ENCODE measurements around the gene PIGZ. TPM values are rescaled to one million over a fixed set of nuclear protein-coding genes. Genes with fewer than 3 reads are reported as not detected.

The PIGZ gene
- total and polyA plus RNA-seq, 2 experiments from 2014 or later, result 3.9 to 7.6 TPM

DNA sequence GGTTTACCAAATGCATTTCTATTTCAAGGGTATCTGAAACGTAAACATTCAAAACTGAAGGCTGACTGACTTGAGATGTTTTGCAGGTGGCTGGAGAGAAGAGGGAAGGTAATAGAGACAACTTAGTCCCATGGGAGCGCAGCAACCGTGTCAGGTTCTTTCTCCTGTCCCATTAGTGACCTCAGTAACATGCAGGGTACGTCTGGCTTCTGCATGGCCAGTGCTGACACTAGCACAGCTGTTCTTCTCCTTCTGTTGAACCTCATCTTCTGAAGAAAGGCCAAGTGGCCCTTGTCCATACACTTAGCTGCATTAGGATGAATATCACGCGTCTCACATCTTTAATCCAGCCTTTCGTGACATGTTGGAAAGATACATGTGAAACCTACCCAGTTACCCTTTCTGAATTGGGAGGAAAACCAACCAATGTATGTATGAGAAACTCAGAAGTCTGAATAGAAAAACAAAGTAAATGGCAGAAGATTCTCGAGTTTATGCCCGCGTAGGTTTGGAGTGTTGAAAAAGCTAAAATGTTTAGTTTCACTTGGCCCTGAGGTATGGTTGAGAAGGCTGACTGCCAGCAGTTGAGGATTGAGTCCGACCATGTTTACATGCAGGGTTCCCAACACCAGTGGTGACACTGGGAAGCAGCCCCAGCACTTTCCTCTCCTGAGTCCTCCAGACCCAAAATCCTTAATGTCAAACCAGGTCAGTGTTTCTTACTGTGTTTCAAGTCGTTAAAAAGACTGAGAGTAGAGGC, 36.6 kb downstream of the PIGZ start:
- in situ Hi-C loops (cut with MboI), result no loop called here
- 91 to 92% methylated on average over 12 of the region's 12 CpGs for WGBS, 2 experiments (ENCODE audit: low coverage in 1 of 2, low lambda C conversion rate in 2 of 2, missing lambda C conversion rate in 2 of 2)
- Histone ChIP-seq H3K4me1 (ENCODE audit: insufficient read depth) (no peaks in the 10 kb centered on the region), H2AFZ (no peak overlapping the region), H3K9ac (no peak overlapping the region), H3K4me3 (no peak overlapping the region), H3K79me2 (ENCODE audit: insufficient read depth) (peaks cover 14% of the 10 kb centered on the region), H3K27me3 (replicated peaks; ENCODE audit: insufficient read depth) (no peaks in the 10 kb centered on the region), H3K36me3 (ENCODE audit: low read depth) (peaks cover 51% of the 10 kb centered on the region), H3K9me2 (ENCODE audit: insufficient read depth) (no peaks in the 10 kb centered on the region), H3K9me3 (ENCODE audit: low read depth) (no peaks in the 10 kb centered on the region), H3K4me2 (ENCODE audit: unreplicated experiment) (no peak overlapping the region), H3K27ac (no peak overlapping the region), H3F3A (ENCODE audit: insufficient read depth) (peaks cover 41% of the 10 kb centered on the region), H4K20me1 (ENCODE audit: insufficient read depth) (no peaks in the 10 kb centered on the region)
- no peak for DNase-seq
- TF ChIP-seq EZH2 (IDR thresholded peaks at IDR 0.05; ENCODE audit: insufficient read depth, poor library complexity, severe bottlenecking), result no peak
- no peak for TF ChIP-seq EZH2phosphoT487 (IDR thresholded peaks at IDR 0.05; ENCODE audit: insufficient read depth, low read depth)

DNA sequence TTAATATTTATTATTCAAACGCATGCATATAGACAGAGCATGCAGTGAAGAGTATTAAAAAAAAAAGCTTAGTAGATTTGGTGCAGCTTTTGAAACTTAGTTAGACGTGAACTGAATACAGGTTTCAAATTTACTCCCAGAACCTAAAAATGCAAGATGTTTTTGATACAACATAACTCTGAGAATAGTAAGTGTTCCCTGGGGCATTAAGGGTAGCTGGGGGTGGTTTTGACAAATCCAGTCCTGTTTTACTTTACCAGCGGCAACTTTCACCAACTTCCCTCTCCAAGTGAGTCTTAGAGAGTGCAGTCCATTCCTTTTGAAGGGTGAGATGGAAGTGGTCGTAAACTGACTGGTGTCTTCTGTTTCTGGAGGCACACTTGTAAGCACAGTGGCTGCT, 37.5 kb downstream of the PIGZ start:
- Histone ChIP-seq H3K36me3 (ENCODE audit: low read depth) (peaks cover 42% of the 10 kb centered on the region), H3K9ac (no peak overlapping the region), H2AFZ (no peak overlapping the region), H3K9me3 (ENCODE audit: low read depth) (no peaks in the 10 kb centered on the region), H3F3A (ENCODE audit: insufficient read depth) (peaks cover 32% of the 10 kb centered on the region), H3K79me2 (ENCODE audit: insufficient read depth) (peaks cover 5% of the 10 kb centered on the region), H3K9me2 (ENCODE audit: insufficient read depth) (no peaks in the 10 kb centered on the region), H3K27ac (no peak overlapping the region), H4K20me1 (ENCODE audit: insufficient read depth) (no peaks in the 10 kb centered on the region), H3K4me3 (no peak overlapping the region), H3K4me2 (ENCODE audit: unreplicated experiment) (no peak overlapping the region), H3K27me3 (replicated peaks; ENCODE audit: insufficient read depth) (no peaks in the 10 kb centered on the region), H3K4me1 (ENCODE audit: insufficient read depth) (no peaks in the 10 kb centered on the region)
- DNase-seq, result no peak
- in situ Hi-C loops (cut with MboI), result no loop called here
- WGBS, 2 experiments (ENCODE audit: low coverage in 1 of 2, low lambda C conversion rate in 2 of 2, missing lambda C conversion rate in 2 of 2), result 90 to 91% methylated on average over 4 of the region's 4 CpGs
- TF ChIP-seq EZH2phosphoT487 (IDR thresholded peaks at IDR 0.05; ENCODE audit: insufficient read depth, low read depth), result no peak
- TF ChIP-seq EZH2 (IDR thresholded peaks at IDR 0.05; ENCODE audit: insufficient read depth, poor library complexity, severe bottlenecking), result no peak

- H3K4me2 ChIP-seq (ENCODE audit: unreplicated experiment), result no peak overlapping the region
- no peak for TF ChIP-seq EZH2phosphoT487 (IDR thresholded peaks at IDR 0.05; ENCODE audit: insufficient read depth, low read depth)
- TF ChIP-seq EZH2 (IDR thresholded peaks at IDR 0.05; ENCODE audit: insufficient read depth, poor library complexity, severe bottlenecking), result no peak
- 81% methylated on average over 7 of the region's 7 CpGs for WGBS, 2 experiments (ENCODE audit: low coverage in 1 of 2, low lambda C conversion rate in 2 of 2, missing lambda C conversion rate in 2 of 2)
- H3K27me3 ChIP-seq (replicated peaks; ENCODE audit: insufficient read depth), result no peaks in the 10 kb centered on the region
- H4K20me1 ChIP-seq (ENCODE audit: insufficient read depth), result no peaks in the 10 kb centered on the region
- H3F3A ChIP-seq (ENCODE audit: insufficient read depth), result peaks cover 10% of the 10 kb centered on the region; the same call in 1 of the 2 replicates
- in situ Hi-C loops (cut with MboI), result no loop called here
- no peak overlapping the region for H3K9ac ChIP-seq
- H3K36me3 ChIP-seq (ENCODE audit: low read depth), result peaks cover 24% of the 10 kb centered on the region; the same call in 1 of the 2 replicates
- peak; percentile 31 for DNase-seq
- H3K4me1 ChIP-seq (ENCODE audit: insufficient read depth), result no peaks in the 10 kb centered on the region
- H3K4me3 ChIP-seq, result no peak overlapping the region
- no peaks in the 10 kb centered on the region for H3K79me2 ChIP-seq (ENCODE audit: insufficient read depth)
- no peaks in the 10 kb centered on the region for H3K9me2 ChIP-seq (ENCODE audit: insufficient read depth)
- no peak overlapping the region for H2AFZ ChIP-seq
- no peak overlapping the region for H3K27ac ChIP-seq
- no peaks in the 10 kb centered on the region for H3K9me3 ChIP-seq (ENCODE audit: low read depth)
Measured at GRCh38 chr3:196927571-196928453, 40.8 kb downstream of the PIGZ start.

DNA sequence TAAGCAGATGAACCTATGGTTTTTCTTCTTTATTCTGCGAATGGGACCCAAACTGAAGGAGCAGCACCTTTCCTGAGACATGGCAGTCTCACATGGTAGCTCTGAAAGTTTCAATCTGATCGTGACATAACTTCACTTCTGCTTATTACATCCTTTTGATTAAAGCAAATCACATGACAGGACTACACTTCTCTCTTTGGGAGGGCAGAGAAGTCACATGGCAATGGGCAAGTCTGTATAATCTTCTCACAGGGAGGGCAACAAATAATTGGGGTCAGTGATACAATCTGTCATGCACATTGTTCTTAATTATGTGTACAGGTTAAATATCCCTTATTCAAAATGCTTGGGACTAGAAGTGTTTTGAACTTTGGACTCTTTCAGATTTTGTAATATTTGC, 47.9 kb downstream of the PIGZ start:
- Histone ChIP-seq H3K9ac (no peak overlapping the region), H3K9me3 (ENCODE audit: low read depth) (no peaks in the 10 kb centered on the region), H3F3A (ENCODE audit: insufficient read depth) (no peaks in the 10 kb centered on the region), H4K20me1 (ENCODE audit: insufficient read depth) (0 out of 2 replicates have a peak, but pooled peaks cover 4% of the 10 kb centered on the region), H3K4me3 (no peak overlapping the region), H3K27me3 (replicated peaks; ENCODE audit: insufficient read depth) (no peaks in the 10 kb centered on the region), H3K4me2 (ENCODE audit: unreplicated experiment) (no peak overlapping the region), H3K36me3 (ENCODE audit: low read depth) (peaks cover 11% of the 10 kb centered on the region; the same call in 1 of the 2 replicates), H3K79me2 (ENCODE audit: insufficient read depth) (no peaks in the 10 kb centered on the region; the same call in 1 of the 2 replicates), H2AFZ (no peak overlapping the region), H3K9me2 (ENCODE audit: insufficient read depth) (no peaks in the 10 kb centered on the region), H3K4me1 (ENCODE audit: insufficient read depth) (no peaks in the 10 kb centered on the region), H3K27ac (no peak overlapping the region)
- no peak for TF ChIP-seq EZH2 (IDR thresholded peaks at IDR 0.05; ENCODE audit: insufficient read depth, poor library complexity, severe bottlenecking)
- TF ChIP-seq EZH2phosphoT487 (IDR thresholded peaks at IDR 0.05; ENCODE audit: insufficient read depth, low read depth), result no peak
- DNase-seq, result no peak
- 87 to 88% methylated on average over 2 of the region's 2 CpGs for WGBS, 2 experiments (ENCODE audit: low coverage in 1 of 2, low lambda C conversion rate in 2 of 2, missing lambda C conversion rate in 2 of 2)
- in situ Hi-C loops (cut with MboI), result no loop called here

All from GM23248 (cell line).